Karpas-422 (cell line): ENCODE measurements around the gene MBP. TPM values are rescaled to one million over a fixed set of nuclear protein-coding genes. Genes with fewer than 3 reads are reported as not detected.
"Not testable (repeated sequence)": the region's sequence is repeated elsewhere in the genome, so short reads cannot be mapped to it uniquely, and the experiment has no call there.

Experiments used
- DNase-seq: peaks from one replicate; pipeline ENCODE4 v3.0.0-alpha.2; 2015
- H2AFZ ChIP-seq: fragments of 200-600 bp; sonication (generic); 2 replicates; pipeline ENCODE4 v1.6.1; 2014; ENCODE audit warnings: antibody characterized with exemption, low read length, mixed read lengths
- H3K27ac ChIP-seq: fragments of 200-600 bp; sonication (generic); 2 replicates; pipeline ENCODE4 v1.5.1; 2014; ENCODE audit warnings: mild to moderate bottlenecking, low read length, moderate library complexity
- H3K27me3 ChIP-seq: fragments of 200-600 bp; sonication (generic); 2 replicates; pipeline ENCODE4 v1.6.1; 2014; ENCODE audit warnings: low read length, mixed read lengths
- H3K36me3 ChIP-seq: fragments of 200-600 bp; sonication (generic); 2 replicates; pipeline ENCODE4 v1.6.1; 2014; ENCODE audit warnings: low read length, mixed read lengths; ENCODE audit not compliant: insufficient read depth
- H3K4me1 ChIP-seq: fragments of 200-600 bp; sonication (generic); 2 replicates; pipeline ENCODE4 v1.6.1; 2014; ENCODE audit warnings: mild to moderate bottlenecking, low read length, mixed read lengths
- H3K4me2 ChIP-seq: fragments of 200-600 bp; sonication (generic); 2 replicates; pipeline ENCODE4 v1.6.1; 2014; ENCODE audit warnings: low read length, low read depth, mild to moderate bottlenecking; ENCODE audit not compliant: poor library complexity, severe bottlenecking
- H3K4me3 ChIP-seq: fragments of 200-600 bp; sonication (generic); 2 replicates; pipeline ENCODE4 v1.5.1; 2014; ENCODE audit warnings: mild to moderate bottlenecking, antibody characterized with exemption, low read length, mixed read lengths
- H3K79me2 ChIP-seq: fragments of 200-600 bp; sonication (generic); 2 replicates; pipeline ENCODE4 v1.6.1; 2014; ENCODE audit warnings: mild to moderate bottlenecking, low read length, mixed read lengths
- H3K9ac ChIP-seq: fragments of 200-600 bp; sonication (generic); 2 replicates; pipeline ENCODE4 v1.6.0; 2014; ENCODE audit warnings: low read length
- H3K9me2 ChIP-seq: fragments of 200-600 bp; sonication (generic), shearing (Covaris generic); replicated peaks from 2 replicates; pipeline ENCODE4 v1.6.0; 2014; ENCODE audit warnings: mild to moderate bottlenecking, low read length, moderate library complexity; ENCODE audit not compliant: insufficient read depth
- H3K9me3 ChIP-seq: fragments of 300-700, 200-600 bp; sonication (generic); 2 replicates; pipeline ENCODE4 v1.6.1; 2014; ENCODE audit warnings: low read length, mixed read lengths
- H4K20me1 ChIP-seq: fragments of 200-600 bp; sonication (generic); 2 replicates; pipeline ENCODE4 v1.6.1; 2014; ENCODE audit warnings: mild to moderate bottlenecking, antibody characterized with exemption, low read length, low read depth; ENCODE audit not compliant: insufficient read depth
- total RNA-seq: library from RNA; depleted of rRNA; stranded (reverse); fragments of >200 nt; shearing (Covaris generic); gene quantifications from 2 replicates; pipeline ENCODE4 v1.2.3, GENCODE V29; 2014; ENCODE audit warnings: low replicate concordance

The MBP gene
- total RNA-seq, 1 experiment from 2014 or later = 67.8 TPM

DNA sequence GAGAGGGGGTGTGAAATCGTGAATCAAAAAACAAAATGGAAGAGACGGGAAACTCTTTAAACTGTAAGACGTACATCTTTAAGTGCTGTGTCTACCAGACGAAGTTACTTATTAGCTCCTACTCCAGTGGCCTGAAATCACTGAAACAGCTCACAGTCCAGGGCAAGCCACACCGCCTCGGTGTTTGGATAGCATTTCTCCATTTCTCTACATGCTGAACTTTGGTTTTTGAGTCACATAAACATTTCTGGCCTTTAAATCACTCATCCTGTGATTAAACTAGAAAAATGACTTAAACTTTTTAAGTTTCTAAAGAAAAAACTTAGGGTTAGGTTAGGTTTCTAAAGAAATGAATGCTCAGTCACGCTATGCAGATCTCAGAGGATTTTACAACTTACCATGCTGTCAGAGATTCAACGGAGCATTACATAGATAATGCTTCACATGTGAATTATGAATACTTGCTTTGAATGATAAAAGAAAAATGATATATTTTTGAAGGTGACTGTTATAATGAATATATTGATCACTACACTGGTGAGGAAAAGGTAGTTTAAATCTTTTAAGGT is 138.4 kb downstream of the MBP start:
- DNase-seq = no peak
- H3K36me3 ChIP-seq = no peaks in the 10 kb centered on the region
- no peaks in the 10 kb centered on the region for H3K9me2 ChIP-seq
- peak overlapping the region; percentile 44 for H3K27ac ChIP-seq
- H2AFZ ChIP-seq = no peak overlapping the region
- no peaks in the 10 kb centered on the region for H3K27me3 ChIP-seq
- H3K9me3 ChIP-seq = no peaks in the 10 kb centered on the region
- no peaks in the 10 kb centered on the region for H4K20me1 ChIP-seq
- no peak overlapping the region for H3K4me3 ChIP-seq
- H3K9ac ChIP-seq = no peak overlapping the region
- peaks cover 55% of the 10 kb centered on the region for H3K4me1 ChIP-seq
- H3K79me2 ChIP-seq = no peaks in the 10 kb centered on the region
- H3K4me2 ChIP-seq = no peak overlapping the region

GRCh38 chr18:76993573-76993972 is 139.0 kb downstream of the MBP start:
- H4K20me1 ChIP-seq = no peaks in the 10 kb centered on the region
- H3K79me2 ChIP-seq = no peaks in the 10 kb centered on the region
- no peaks in the 10 kb centered on the region for H3K27me3 ChIP-seq
- H3K4me3 ChIP-seq = no peak overlapping the region
- no peaks in the 10 kb centered on the region for H3K9me3 ChIP-seq
- H3K36me3 ChIP-seq = no peaks in the 10 kb centered on the region
- H3K9me2 ChIP-seq = no peaks in the 10 kb centered on the region
- DNase-seq = no peak
- H3K4me1 ChIP-seq = peaks cover 61% of the 10 kb centered on the region
- no peak overlapping the region for H3K4me2 ChIP-seq
- H3K9ac ChIP-seq = no peak overlapping the region
- H3K27ac ChIP-seq = no peak overlapping the region
- no peak overlapping the region for H2AFZ ChIP-seq

- no peak overlapping the region for H3K27ac ChIP-seq
- H3K4me3 ChIP-seq = no peak overlapping the region
- H3K9me2 ChIP-seq = no peaks in the 10 kb centered on the region
- no peak overlapping the region for H3K4me2 ChIP-seq
- no peak overlapping the region for H3K9ac ChIP-seq
- H3K79me2 ChIP-seq = no peaks in the 10 kb centered on the region
- H2AFZ ChIP-seq = no peak overlapping the region
- H3K27me3 ChIP-seq = no peaks in the 10 kb centered on the region
- H3K9me3 ChIP-seq = no peaks in the 10 kb centered on the region
- no peak for DNase-seq
- H4K20me1 ChIP-seq = no peaks in the 10 kb centered on the region
- H3K36me3 ChIP-seq = peaks cover 1% of the 10 kb centered on the region; the same call in 1 of the 2 replicates
- peaks cover 66% of the 10 kb centered on the region for H3K4me1 ChIP-seq
Measured at GRCh38 chr18:76993085-76993382, 139.5 kb downstream of the MBP start.

- peaks cover 6% of the 10 kb centered on the region; the same call in 1 of the 2 replicates for H3K36me3 ChIP-seq
- H4K20me1 ChIP-seq = no peaks in the 10 kb centered on the region
- no peaks in the 10 kb centered on the region for H3K27me3 ChIP-seq
- H3K4me1 ChIP-seq = peaks cover 70% of the 10 kb centered on the region
- no peak overlapping the region for H3K4me2 ChIP-seq
- no peaks in the 10 kb centered on the region for H3K9me3 ChIP-seq
- H3K79me2 ChIP-seq = no peaks in the 10 kb centered on the region
- H3K9me2 ChIP-seq = no peaks in the 10 kb centered on the region
- H2AFZ ChIP-seq = no peak overlapping the region
- H3K4me3 ChIP-seq = no peak overlapping the region
- DNase-seq = peak; percentile 62
- peak overlapping the region; percentile 7; the same call in 1 of the 2 replicates for H3K27ac ChIP-seq
- no peak overlapping the region for H3K9ac ChIP-seq
Measured at GRCh38 chr18:76992226-76993084, 140.1 kb downstream of the MBP start.

DNA sequence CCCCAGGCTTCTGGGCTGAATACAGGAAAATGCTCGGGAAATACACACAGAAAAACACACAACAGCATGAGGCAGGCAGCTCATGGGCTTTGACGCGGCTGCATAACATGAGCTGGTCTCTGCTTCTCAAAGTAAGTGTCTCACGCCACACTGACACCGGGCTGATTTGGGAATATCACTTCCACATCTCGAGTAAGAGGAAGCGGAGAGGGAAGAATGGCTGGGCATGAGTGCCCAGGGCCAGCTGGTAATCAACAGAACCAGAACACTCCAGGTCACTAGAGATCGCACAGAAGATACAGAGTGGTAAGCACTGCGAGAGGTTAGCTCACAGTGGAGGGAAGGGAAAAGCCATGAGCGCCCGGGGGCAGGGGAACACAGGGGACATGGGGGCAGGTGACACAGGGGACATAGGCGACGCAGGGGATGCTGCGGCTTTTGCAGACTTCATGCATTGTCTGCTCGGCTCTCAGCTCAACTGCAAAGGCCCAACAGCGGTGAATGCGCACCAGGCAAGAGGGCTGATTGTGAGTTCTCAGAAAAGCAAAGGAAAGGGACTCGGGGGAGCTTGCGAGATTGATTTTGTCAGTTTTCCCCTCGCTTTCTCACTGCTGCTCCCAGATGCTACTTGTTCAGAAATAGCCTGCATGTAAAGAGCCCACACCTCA is 141.4 kb downstream of the MBP start:
- Histone ChIP-seq H4K20me1 (no peaks in the 10 kb centered on the region), H2AFZ (no peak overlapping the region), H3K4me1 (peaks cover 69% of the 10 kb centered on the region), H3K36me3 (peaks cover 16% of the 10 kb centered on the region; the same call in 1 of the 2 replicates), H3K27me3 (no peaks in the 10 kb centered on the region), H3K9ac (no peak overlapping the region), H3K9me2 (no peaks in the 10 kb centered on the region), H3K79me2 (no peaks in the 10 kb centered on the region), H3K4me3 (no peak overlapping the region), H3K9me3 (no peaks in the 10 kb centered on the region), H3K4me2 (no peak overlapping the region), H3K27ac (peak overlapping the region; percentile 71)
- no peak for DNase-seq

GRCh38 chr18:76990343-76991020 is 142.1 kb downstream of the MBP start:
- not testable (repeated sequence) for H3K9ac ChIP-seq, H4K20me1 ChIP-seq, H3K4me3 ChIP-seq, H3K9me2 ChIP-seq, H3K27me3 ChIP-seq, H3K79me2 ChIP-seq, H3K9me3 ChIP-seq, H2AFZ ChIP-seq, H3K4me2 ChIP-seq
- peaks cover 65% of the 10 kb centered on the region for H3K4me1 ChIP-seq
- H3K36me3 ChIP-seq = peaks cover 16% of the 10 kb centered on the region; the same call in 1 of the 2 replicates
- H3K27ac ChIP-seq = peak overlapping the region; percentile 71
- peak; percentile 70 for DNase-seq

- Histone ChIP-seq H3K4me3 (no peak overlapping the region), H3K4me1 (peaks cover 64% of the 10 kb centered on the region), H3K79me2 (no peaks in the 10 kb centered on the region), H4K20me1 (no peaks in the 10 kb centered on the region), H3K9me3 (no peaks in the 10 kb centered on the region), H3K27ac (peak overlapping the region; percentile 71), H3K27me3 (no peaks in the 10 kb centered on the region), H3K9ac (no peak overlapping the region), H2AFZ (no peak overlapping the region), H3K36me3 (peaks cover 20% of the 10 kb centered on the region; the same call in 1 of the 2 replicates), H3K4me2 (no peak overlapping the region), H3K9me2 (no peaks in the 10 kb centered on the region)
- no peak for DNase-seq
Measured at GRCh38 chr18:76989647-76990190, 142.9 kb downstream of the MBP start.
